Prostate gland (tissue), 2 donors: ENCODE results near the gene COLEC12. TPM values are rescaled to one million over a fixed set of nuclear protein-coding genes. Genes with fewer than 3 reads are reported as not detected.
A peak's percentile ranks its signal among the peaks of the same experiment; 100 is the strongest.

Experiments
- DNase-seq: peaks from one replicate; pipeline ENCODE4 v3.0.0-alpha.2; 2019; ENCODE audit warnings: low spot score
- H3K27ac ChIP-seq, 2 donors: fragments of 200-600 bp; sonication (generic); 2 replicates each; pipeline ENCODE4 v1.5.1; 2017 to 2019
- H3K27me3 ChIP-seq: fragments of 200-600 bp; sonication (generic); replicated peaks from 2 replicates; pipeline ENCODE4 v1.5.1; 2019; ENCODE audit not compliant: insufficient read depth
- H3K36me3 ChIP-seq, 2 donors: fragments of 200-600 bp; sonication (generic); 1 replicate in 1 of 2; 2 replicates in 1 of 2; pipeline versions ENCODE4 v1.5.1 to v1.8.1; 2017 to 2019
- H3K4me1 ChIP-seq: fragments of 200-600 bp; sonication (generic); replicated peaks from 2 replicates; pipeline ENCODE4 v1.5.1; 2019
- H3K4me3 ChIP-seq, 2 donors: fragments of 200-600 bp; sonication (generic); 2 replicates each; pipeline ENCODE4 v1.5.1; 2017 to 2019
- H3K9me3 ChIP-seq: fragments of 200-600 bp; sonication (generic); 2 replicates; pipeline ENCODE4 v1.5.1; 2017
- POLR2A ChIP-seq: fragments of 450-650 bp; IDR thresholded peaks from one replicate; pipeline ENCODE4 v1.6.1; 2016; ENCODE audit warnings: antibody characterized with exemption, mild to moderate bottlenecking
- POLR2AphosphoS5 ChIP-seq: sonication (generic); formaldehyde crosslinking; IDR thresholded peaks from one replicate; pipeline ENCODE4 v1.6.1; 2017; ENCODE audit warnings: antibody characterized with exemption
- WGBS: methylation state at CpG from one replicate; pipeline ENCODE4 v1.1.5; 2018; 5-methylcytosine and 5-hydroxymethylcytosine counted together
- intact Hi-C: fragments of 100-400 bp; cut with DNase I; formaldehyde crosslinking; loops from one replicate; pipeline ENCODE4 v1.14.2; 2022
- total RNA-seq, 2 donors: library from RNA; depleted of rRNA; stranded (reverse); fragments of >200 nt; gene quantifications; one replicate each; pipeline ENCODE4 v1.1.0, GENCODE V29; 2016
- TF ChIP-seq, protein P1 (sequence below), 4 experiments: fragments of 200-600 bp in 2 of 4; fragments of 450-650 bp in 2 of 4; sonication (generic) in 2 of 4; IDR thresholded peaks; 1 replicate in 3 of 4; 2 replicates in 1 of 4; pipeline ENCODE4 v1.5.1; 2016 to 2019; ENCODE audit warnings: antibody characterized with exemption in 4 of 4, mild to moderate bottlenecking in 2 of 4, moderate library complexity in 2 of 4

Gene COLEC12
- total RNA-seq, 2 donors from 2014 or later: 11.1 to 35.0 TPM

DNA sequence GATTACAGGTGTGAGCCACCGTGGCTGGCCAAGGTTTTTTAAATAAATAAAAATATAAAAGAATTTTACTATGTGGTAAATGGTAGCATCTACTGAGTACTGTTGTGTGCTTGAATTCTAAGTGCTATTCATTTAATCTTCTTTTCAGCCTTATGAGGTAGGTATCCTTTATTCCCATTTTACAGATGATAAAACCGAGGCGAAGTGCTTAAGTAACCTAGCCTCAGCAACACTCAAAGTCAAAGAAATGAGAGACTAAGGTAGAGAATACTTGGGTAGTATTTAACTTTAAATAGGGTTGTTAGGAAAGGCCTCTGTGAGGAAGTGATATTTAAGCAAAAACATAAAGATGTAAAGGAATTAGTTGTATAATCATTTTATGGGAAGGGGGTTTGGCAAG is 227.0 kb downstream of the COLEC12 start:
- H3K4me3 ChIP-seq: no peak overlapping the region
- H3K36me3 ChIP-seq: no peaks in the 10 kb centered on the region
- H3K9me3 ChIP-seq: no peaks in the 10 kb centered on the region
- TF ChIP-seq, protein P1, sequence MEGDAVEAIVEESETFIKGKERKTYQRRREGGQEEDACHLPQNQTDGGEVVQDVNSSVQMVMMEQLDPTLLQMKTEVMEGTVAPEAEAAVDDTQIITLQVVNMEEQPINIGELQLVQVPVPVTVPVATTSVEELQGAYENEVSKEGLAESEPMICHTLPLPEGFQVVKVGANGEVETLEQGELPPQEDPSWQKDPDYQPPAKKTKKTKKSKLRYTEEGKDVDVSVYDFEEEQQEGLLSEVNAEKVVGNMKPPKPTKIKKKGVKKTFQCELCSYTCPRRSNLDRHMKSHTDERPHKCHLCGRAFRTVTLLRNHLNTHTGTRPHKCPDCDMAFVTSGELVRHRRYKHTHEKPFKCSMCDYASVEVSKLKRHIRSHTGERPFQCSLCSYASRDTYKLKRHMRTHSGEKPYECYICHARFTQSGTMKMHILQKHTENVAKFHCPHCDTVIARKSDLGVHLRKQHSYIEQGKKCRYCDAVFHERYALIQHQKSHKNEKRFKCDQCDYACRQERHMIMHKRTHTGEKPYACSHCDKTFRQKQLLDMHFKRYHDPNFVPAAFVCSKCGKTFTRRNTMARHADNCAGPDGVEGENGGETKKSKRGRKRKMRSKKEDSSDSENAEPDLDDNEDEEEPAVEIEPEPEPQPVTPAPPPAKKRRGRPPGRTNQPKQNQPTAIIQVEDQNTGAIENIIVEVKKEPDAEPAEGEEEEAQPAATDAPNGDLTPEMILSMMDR (IDR thresholded peaks at IDR 0.05): no peak
- no peak for TF ChIP-seq POLR2A
- no peak for TF ChIP-seq POLR2AphosphoS5
- intact Hi-C loops: no loop called here
- no peaks in the 10 kb centered on the region for H3K27me3 ChIP-seq
- H3K4me1 ChIP-seq: no peaks in the 10 kb centered on the region
- H3K27ac ChIP-seq: no peak overlapping the region
- no peak for DNase-seq
- WGBS: 96% methylated on average over 3 of the region's 3 CpGs

- Histone ChIP-seq H3K4me3 (no peak overlapping the region), H3K36me3 (no peaks in the 10 kb centered on the region), H3K9me3 (no peaks in the 10 kb centered on the region), H3K27me3 (no peaks in the 10 kb centered on the region), H3K27ac (no peak overlapping the region), H3K4me1 (no peaks in the 10 kb centered on the region)
- TF ChIP-seq POLR2A (no peak), POLR2AphosphoS5 (no peak)
- TF ChIP-seq, protein P1 (IDR thresholded peaks at IDR 0.05): no peak
- intact Hi-C loops: no loop called here
- whole genome bisulfite sequencing: 93% methylated on average over 2 of the region's 2 CpGs
- DNase-seq: no peak
Measured at GRCh38 chr18:272650-273049, 227.9 kb downstream of the COLEC12 start.

- WGBS: 75% methylated on average over 6 of the region's 6 CpGs
- intact Hi-C loops: no loop called here
- Histone ChIP-seq H3K27ac (no peak overlapping the region), H3K9me3 (no peaks in the 10 kb centered on the region), H3K27me3 (no peaks in the 10 kb centered on the region), H3K4me1 (no peaks in the 10 kb centered on the region), H3K36me3 (no peaks in the 10 kb centered on the region), H3K4me3 (no peak overlapping the region)
- no peak for DNase-seq
- no peak for TF ChIP-seq POLR2AphosphoS5
- TF ChIP-seq POLR2A: no peak
- TF ChIP-seq, protein P1 (IDR thresholded peaks at IDR 0.05): no peak
Measured at GRCh38 chr18:269480-270095, 230.9 kb downstream of the COLEC12 start.

DNA sequence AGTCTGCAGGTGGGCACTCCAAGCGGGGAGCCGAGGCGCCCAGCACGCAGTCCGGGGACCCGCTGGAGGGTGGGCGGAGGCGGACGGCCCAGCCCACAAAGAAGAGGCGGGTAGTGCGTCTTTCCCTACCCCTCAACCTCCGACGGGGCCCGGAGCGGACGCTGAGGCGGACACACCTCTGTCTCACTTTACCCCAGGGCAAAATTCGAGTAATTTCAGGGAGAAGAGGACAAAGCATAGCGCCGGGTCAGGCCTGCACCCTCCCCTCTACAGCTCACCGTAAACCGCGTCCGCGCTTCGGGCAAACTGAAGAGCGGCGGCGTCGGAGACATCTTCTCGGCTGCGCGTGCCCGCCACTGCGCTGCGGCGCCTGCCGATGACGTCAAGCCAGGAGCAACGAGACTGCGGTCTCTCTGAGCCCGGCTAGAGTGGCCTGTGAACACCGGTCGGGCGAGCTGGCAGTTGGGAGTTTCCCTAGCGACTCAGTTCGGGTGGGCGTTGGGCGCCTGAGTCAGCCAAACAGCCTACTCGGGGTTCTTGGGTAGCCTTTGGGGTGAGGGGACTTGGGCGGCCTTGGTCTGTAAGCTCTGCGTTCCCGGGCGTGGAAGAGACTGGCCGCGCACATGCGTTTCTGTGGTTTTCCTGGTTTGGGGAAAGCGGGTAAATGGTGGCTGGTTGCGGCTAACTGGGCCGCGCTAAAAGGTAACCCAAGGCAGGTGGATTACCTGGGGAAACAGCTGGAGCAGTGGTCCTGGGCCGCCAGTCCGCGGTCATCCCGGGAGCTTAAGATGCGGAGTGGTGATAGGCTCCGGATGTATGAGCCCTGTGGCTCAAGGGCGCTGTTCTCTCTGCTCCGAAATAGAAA is 232.6 kb downstream of the COLEC12 start, which contains the start of gene THOC1:
THOC1 (minus strand) TSS at position 360 of the 865 bp plus-strand sequence; CDS start at position 332, 28 bp downstream.
- peak within 1 kb of the TSS; percentile 84 to 89 for H3K27ac ChIP-seq
- H3K36me3 ChIP-seq: no peaks in the 10 kb centered on the region
- H3K27me3 ChIP-seq: no peaks in the 10 kb centered on the region
- peak; percentile 91 for DNase-seq
- intact Hi-C loops: no loop called here
- whole genome bisulfite sequencing: under 1% methylated on average over 65 of the region's 69 CpGs
- peak within 1 kb of the TSS; percentile 88 to 92 for H3K4me3 ChIP-seq
- H3K4me1 ChIP-seq: no peaks in the 10 kb centered on the region
- TF ChIP-seq, protein P1 (IDR thresholded peaks at IDR 0.05): peak in 2 of 4 experiments; percentile 13 to 20
- TF ChIP-seq POLR2AphosphoS5 (peak; percentile 96), POLR2A (peak; percentile 76)
- no peaks in the 10 kb centered on the region for H3K9me3 ChIP-seq
